BLaER1 (cell line): ENCODE results near the gene RANGAP1.

Source experiments
- H3K27ac ChIP-seq: shearing (Covaris generic); formaldehyde crosslinking; 2 replicates; pipeline ENCODE4 v1.8.1; 2022
- H3K27me3 ChIP-seq: shearing (Covaris generic); formaldehyde crosslinking; 2 replicates; pipeline ENCODE4 v1.8.1; 2022
- H3K36me3 ChIP-seq: shearing (Covaris generic); formaldehyde crosslinking; 2 replicates; pipeline ENCODE4 v1.8.1; 2022
- H3K4me1 ChIP-seq: shearing (Covaris generic); formaldehyde crosslinking; 2 replicates; pipeline ENCODE4 v1.8.1; 2022
- H3K4me2 ChIP-seq: shearing (Covaris generic); formaldehyde crosslinking; 2 replicates; pipeline ENCODE4 v1.8.1; 2022
- H3K4me3 ChIP-seq: shearing (Covaris generic); formaldehyde crosslinking; 2 replicates; pipeline ENCODE4 v1.8.1; 2022
- H3K9ac ChIP-seq: shearing (Covaris generic); formaldehyde crosslinking; 2 replicates; pipeline ENCODE4 v1.8.1; 2022
- H3K9me3 ChIP-seq: shearing (Covaris generic); formaldehyde crosslinking; 2 replicates; pipeline ENCODE4 v1.8.1; 2022
- H4K20me1 ChIP-seq: shearing (Covaris generic); formaldehyde crosslinking; 2 replicates; pipeline ENCODE4 v1.8.1; 2022
- Cebpa-rat ChIP-seq: shearing (Covaris generic); IDR thresholded peaks from 2 replicates; pipeline ENCODE4 v1.8.1; 2022

RANGAP1 gene

DNA sequence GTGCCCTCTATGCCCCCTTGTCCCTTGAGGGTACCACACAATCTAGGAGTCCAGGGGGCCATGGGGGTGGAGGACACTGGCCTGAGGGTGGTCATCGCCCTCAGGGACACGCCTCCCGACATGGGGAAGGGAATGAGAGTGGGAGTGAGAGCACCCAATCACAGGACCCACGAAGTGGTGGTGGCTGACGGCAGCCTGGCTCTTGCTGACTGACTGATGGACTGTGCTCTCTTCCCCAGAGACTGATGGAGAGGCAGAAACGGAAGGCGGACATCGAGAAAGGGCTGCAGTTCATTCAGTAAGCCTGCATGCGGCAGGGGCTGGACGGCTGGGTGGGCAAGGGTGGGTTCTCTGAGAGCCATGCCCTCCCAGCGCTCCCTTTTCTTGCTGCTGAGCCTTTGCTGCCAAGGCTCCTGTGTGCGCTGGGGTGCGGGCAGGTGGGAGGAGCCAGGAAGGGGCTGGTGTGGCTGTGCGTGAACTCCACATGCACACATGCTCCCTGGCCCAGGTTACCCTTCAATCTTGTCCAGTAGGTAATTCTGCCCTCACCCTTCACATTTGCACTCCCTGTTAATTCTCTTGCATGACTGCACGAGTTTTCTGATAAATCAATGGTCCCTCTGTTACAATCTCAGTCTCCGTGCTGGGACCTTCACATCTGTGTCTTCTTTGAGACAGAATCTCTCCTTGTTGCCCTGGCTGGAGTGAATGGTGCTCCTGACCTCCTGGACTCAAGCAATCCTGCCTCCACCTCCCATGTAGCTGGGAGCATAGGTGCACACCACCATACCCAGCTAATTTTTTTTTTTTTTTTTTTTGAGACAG is 34.6 kb upstream of the RANGAP1 start:
- H3K36me3 ChIP-seq, result peaks cover 86% of the 10 kb centered on the region
- H3K4me1 ChIP-seq, result peaks cover 54% of the 10 kb centered on the region
- H3K27me3 ChIP-seq, result no peaks in the 10 kb centered on the region
- H3K27ac ChIP-seq, result no peak overlapping the region
- TF ChIP-seq Cebpa-rat, result no peak
- 0 out of 2 replicates have a peak overlapping the region, but pooled peaks have one; percentile 2 for H3K4me2 ChIP-seq
- no peak overlapping the region for H3K9ac ChIP-seq
- no peaks in the 10 kb centered on the region for H3K9me3 ChIP-seq
- peaks cover 97% of the 10 kb centered on the region for H4K20me1 ChIP-seq
- no peak overlapping the region for H3K4me3 ChIP-seq

- H3K4me3 ChIP-seq, result no peak overlapping the region
- TF ChIP-seq Cebpa-rat, result no peak
These were observed 29.6 kb upstream of the RANGAP1 start for GRCh38 chr22:41315586-41315985.

GRCh38 chr22:41314821-41315220 is 28.8 kb upstream of the RANGAP1 start:
- no peak for TF ChIP-seq Cebpa-rat
- H3K4me3 ChIP-seq, result no peak overlapping the region
- 0 out of 2 replicates have a peak, but pooled peaks cover 9% of the 10 kb centered on the region for H3K9me3 ChIP-seq
- no peaks in the 10 kb centered on the region for H3K27me3 ChIP-seq
- peaks cover 56% of the 10 kb centered on the region for H3K4me1 ChIP-seq
- no peak overlapping the region for H3K9ac ChIP-seq
- peaks cover 71% of the 10 kb centered on the region for H3K36me3 ChIP-seq
- no peak overlapping the region for H3K27ac ChIP-seq
- peaks cover 100% of the 10 kb centered on the region for H4K20me1 ChIP-seq
- H3K4me2 ChIP-seq, result no peak overlapping the region; the same call in 1 of the 2 replicates

More at GRCh38 chr22:41315586-41315985, 29.6 kb upstream of the RANGAP1 start:
- Histone ChIP-seq H3K4me2 (peak overlapping the region; percentile 35), H4K20me1 (peaks cover 100% of the 10 kb centered on the region), H3K4me1 (peaks cover 58% of the 10 kb centered on the region), H3K9ac (no peak overlapping the region), H3K27ac (no peak overlapping the region), H3K9me3 (0 out of 2 replicates have a peak, but pooled peaks cover 9% of the 10 kb centered on the region), H3K27me3 (no peaks in the 10 kb centered on the region), H3K36me3 (peaks cover 72% of the 10 kb centered on the region)

GRCh38 chr22:41311487-41311886 is 25.5 kb upstream of the RANGAP1 start:
- H3K4me2 ChIP-seq, result no peak overlapping the region
- no peak overlapping the region for H3K9ac ChIP-seq
- H3K27ac ChIP-seq, result no peak overlapping the region
- H3K36me3 ChIP-seq, result peaks cover 72% of the 10 kb centered on the region
- H3K4me1 ChIP-seq, result peaks cover 56% of the 10 kb centered on the region
- peaks cover 100% of the 10 kb centered on the region for H4K20me1 ChIP-seq
- no peak overlapping the region for H3K4me3 ChIP-seq
- TF ChIP-seq Cebpa-rat, result no peak
- H3K27me3 ChIP-seq, result no peaks in the 10 kb centered on the region
- 0 out of 2 replicates have a peak, but pooled peaks cover 9% of the 10 kb centered on the region for H3K9me3 ChIP-seq

GRCh38 chr22:41310336-41310735 is 24.3 kb upstream of the RANGAP1 start:
- peaks cover 56% of the 10 kb centered on the region for H3K4me1 ChIP-seq
- H3K4me2 ChIP-seq, result peak overlapping the region; percentile 68; the same call in 1 of the 2 replicates
- no peaks in the 10 kb centered on the region for H3K27me3 ChIP-seq
- H3K9me3 ChIP-seq, result 0 out of 2 replicates have a peak, but pooled peaks cover 9% of the 10 kb centered on the region
- H3K36me3 ChIP-seq, result peaks cover 62% of the 10 kb centered on the region
- H4K20me1 ChIP-seq, result peaks cover 100% of the 10 kb centered on the region
- no peak overlapping the region for H3K4me3 ChIP-seq
- H3K27ac ChIP-seq, result peak overlapping the region; percentile 49; the same call in 1 of the 2 replicates
- H3K9ac ChIP-seq, result no peak overlapping the region
- TF ChIP-seq Cebpa-rat, result no peak

DNA sequence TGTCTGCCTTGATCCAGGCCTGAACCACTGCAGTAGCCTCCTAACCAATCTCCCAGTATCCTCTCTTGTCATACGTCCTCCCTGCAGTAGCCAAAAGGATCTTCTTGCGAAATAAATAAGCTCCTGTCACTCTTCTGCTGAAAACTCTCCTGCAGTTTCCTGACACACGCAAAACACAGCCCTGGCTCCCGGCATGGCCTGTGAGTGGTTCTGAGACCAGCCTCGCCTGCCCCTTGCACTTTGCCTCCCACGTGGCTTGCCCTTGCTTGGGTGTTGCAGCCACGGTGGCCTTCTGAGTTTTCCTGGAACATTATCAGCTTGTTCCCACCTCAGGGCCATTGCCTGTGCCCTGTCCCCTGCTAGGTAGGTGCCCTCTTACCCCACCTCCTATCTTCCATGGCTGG is 22.6 kb upstream of the RANGAP1 start:
- Histone ChIP-seq H3K27ac (peak overlapping the region; percentile 48), H3K27me3 (no peaks in the 10 kb centered on the region), H4K20me1 (peaks cover 100% of the 10 kb centered on the region), H3K4me1 (peaks cover 69% of the 10 kb centered on the region), H3K4me2 (peak overlapping the region; percentile 61), H3K4me3 (no peak overlapping the region), H3K9ac (0 out of 2 replicates have a peak overlapping the region, but pooled peaks have one; percentile 13), H3K36me3 (peaks cover 66% of the 10 kb centered on the region), H3K9me3 (0 out of 2 replicates have a peak, but pooled peaks cover 6% of the 10 kb centered on the region)
- TF ChIP-seq Cebpa-rat, result peak; percentile 48; the same call in 1 of the 2 replicates

DNA sequence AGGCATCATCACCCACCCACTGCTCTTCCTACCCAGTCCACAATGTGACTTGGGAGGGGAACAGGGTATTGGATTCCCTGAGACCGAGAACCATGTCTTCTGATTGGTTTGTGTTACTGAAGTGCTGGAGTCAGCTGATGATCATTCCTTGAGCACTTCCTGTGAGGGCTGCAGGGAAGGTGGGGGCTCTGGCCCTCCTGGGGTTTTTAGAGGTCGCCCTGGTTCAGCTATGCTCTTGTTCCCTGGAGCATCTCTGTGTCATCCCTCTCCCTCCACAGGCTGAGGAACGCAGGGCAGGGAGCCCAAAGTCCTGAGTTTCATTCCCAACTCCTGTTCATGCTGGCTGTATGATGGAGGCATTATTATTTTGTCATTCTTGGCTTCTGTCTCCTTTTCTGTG is 22.1 kb upstream of the RANGAP1 start:
- Histone ChIP-seq H3K4me3 (no peak overlapping the region), H4K20me1 (peaks cover 100% of the 10 kb centered on the region), H3K27ac (peak overlapping the region; percentile 48; the same call in 1 of the 2 replicates), H3K27me3 (no peaks in the 10 kb centered on the region), H3K36me3 (peaks cover 61% of the 10 kb centered on the region), H3K4me1 (peaks cover 74% of the 10 kb centered on the region), H3K4me2 (peak overlapping the region; percentile 61), H3K9me3 (0 out of 2 replicates have a peak, but pooled peaks cover 1% of the 10 kb centered on the region), H3K9ac (0 out of 2 replicates have a peak overlapping the region, but pooled peaks have one; percentile 13)
- TF ChIP-seq Cebpa-rat, result no peak

DNA sequence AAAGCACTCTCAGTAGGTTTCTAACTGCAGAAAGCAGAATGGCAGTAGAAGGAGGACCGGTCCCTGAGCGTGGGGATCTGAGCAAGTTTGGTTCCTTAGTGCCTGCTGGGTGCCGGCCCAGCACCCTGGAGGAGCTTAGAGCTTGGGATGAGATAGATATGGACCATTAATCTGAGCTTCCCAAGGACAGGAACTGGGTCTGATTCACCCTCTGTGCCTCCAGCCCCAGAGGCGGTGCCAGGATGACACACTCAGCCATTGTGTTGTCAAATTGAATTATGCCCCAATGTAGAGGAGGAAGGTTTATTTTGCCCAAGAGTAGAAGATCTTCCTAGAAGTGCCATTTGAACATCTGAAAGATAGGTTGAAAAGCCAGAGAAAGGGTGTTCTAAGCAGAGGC is 19.7 kb upstream of the RANGAP1 start:
- Histone ChIP-seq H3K4me1 (peaks cover 83% of the 10 kb centered on the region), H3K9me3 (no peaks in the 10 kb centered on the region), H3K9ac (0 out of 2 replicates have a peak overlapping the region, but pooled peaks have one; percentile 25), H3K27ac (no peak overlapping the region), H3K4me2 (peak overlapping the region; percentile 61), H3K36me3 (peaks cover 44% of the 10 kb centered on the region), H4K20me1 (peaks cover 84% of the 10 kb centered on the region), H3K4me3 (no peak overlapping the region), H3K27me3 (no peaks in the 10 kb centered on the region)
- TF ChIP-seq Cebpa-rat, result no peak

GRCh38 chr22:41302811-41303210 is 16.8 kb upstream of the RANGAP1 start:
- H3K4me1 ChIP-seq, result peaks cover 59% of the 10 kb centered on the region
- no peak for TF ChIP-seq Cebpa-rat
- no peaks in the 10 kb centered on the region for H3K27me3 ChIP-seq
- H3K4me3 ChIP-seq, result peak overlapping the region; percentile 100
- peaks cover 26% of the 10 kb centered on the region for H3K36me3 ChIP-seq
- H4K20me1 ChIP-seq, result peaks cover 56% of the 10 kb centered on the region
- peak overlapping the region; percentile 95 for H3K4me2 ChIP-seq
- H3K9ac ChIP-seq, result peak overlapping the region; percentile 100
- H3K9me3 ChIP-seq, result no peaks in the 10 kb centered on the region
- H3K27ac ChIP-seq, result peak overlapping the region; percentile 99
